H1 (cell line): ENCODE results near the gene ACOD1. TPM values are rescaled to one million over a fixed set of nuclear protein-coding genes. Genes with fewer than 3 reads are reported as not detected.

ENCODE experiments used
- CTCF ChIA-PET: fragments of 300-600 bp; sonication (Branson Sonifier 250); formaldehyde crosslinking; loops from one replicate; lab custom pipeline; 2021; ENCODE audit not compliant: partially characterized antibody; lab: Charles Lee
- POLR2A ChIA-PET: fragments of 300-600 bp; sonication (Branson Sonifier 250); formaldehyde crosslinking; loops from one replicate; lab custom pipeline; 2021; ENCODE audit warnings: inconsistent platforms; ENCODE audit not compliant: partially characterized antibody; lab: Charles Lee
- DNase-seq, 2 experiments: peaks; one replicate each; pipeline versions ENCODE4 v3.0.0 to v3.0.0-alpha.2; 2010 to 2022; ENCODE audit warnings: low spot score in 2 of 2, low read depth in 1 of 2, mixed read lengths in 1 of 2
- FAIRE-seq: peaks from 2 replicates; lab custom pipeline; 2011; peaks lifted over from hg19 to GRCh38; lab: Jason Lieb, UNC
- H2AFZ ChIP-seq: 2 replicates; pipeline ENCODE4 v1.8.1; 2012; ENCODE audit warnings: low read length, inconsistent platforms
- H2AK5ac ChIP-seq: 2 replicates; pipeline ENCODE4 v1.6.1; 2013; ENCODE audit warnings: low read depth, low read length
- H2BK120ac ChIP-seq: replicated peaks from 2 replicates; pipeline ENCODE3; 2013; ENCODE audit warnings: low read depth, low read length, inconsistent platforms
- H2BK12ac ChIP-seq: 2 replicates; pipeline ENCODE4 v1.6.1; 2013; ENCODE audit warnings: low read depth, low read length
- H2BK15ac ChIP-seq: 2 replicates; pipeline ENCODE4 v1.6.1; 2013; ENCODE audit warnings: low read length
- H2BK20ac ChIP-seq: 2 replicates; pipeline ENCODE4 v1.6.1; 2013; ENCODE audit warnings: low read length
- H2BK5ac ChIP-seq: 2 replicates; pipeline ENCODE4 v1.6.1; 2013; ENCODE audit warnings: low read depth, low read length
- H3K14ac ChIP-seq: 2 replicates; pipeline ENCODE4 v1.6.1; 2013; ENCODE audit warnings: inconsistent platforms; ENCODE audit not compliant: insufficient read length
- H3K18ac ChIP-seq: 2 replicates; pipeline ENCODE4 v1.6.1; 2013; ENCODE audit warnings: low read length; ENCODE audit errors: extremely low read depth
- H3K23ac ChIP-seq: 2 replicates; pipeline ENCODE4 v1.6.1; 2013; ENCODE audit warnings: inconsistent platforms; ENCODE audit not compliant: insufficient read length
- H3K23me2 ChIP-seq: 2 replicates; pipeline ENCODE4 v1.6.1; 2013; ENCODE audit warnings: low read depth, low read length
- H3K27ac ChIP-seq: 2 replicates; pipeline ENCODE4 v1.6.1; 2011; ENCODE audit warnings: low read depth, low read length, inconsistent platforms
- H3K27me3 ChIP-seq, 4 experiments: replicated peaks in 1 of 4; 1 replicate in 1 of 4; 2 replicates in 3 of 4; pipeline versions ENCODE4 v1.6.1 to v1.8.1; 2011 to 2013; ENCODE audit warnings: low read length in 3 of 4, mild to moderate bottlenecking in 3 of 4, inconsistent platforms in 2 of 4, mixed read lengths in 2 of 4, moderate library complexity in 1 of 4; ENCODE audit not compliant: control insufficient read depth in 3 of 4, insufficient read depth in 3 of 4; ENCODE audit errors: extremely low read depth in 1 of 4
- H3K36me3 ChIP-seq, 4 experiments: 2 replicates each; pipeline versions ENCODE4 v1.6.1 to v1.8.1; 2011 to 2013; ENCODE audit warnings: mild to moderate bottlenecking in 4 of 4, low read length in 3 of 4, moderate library complexity in 2 of 4, control low read depth in 1 of 4, inconsistent platforms in 1 of 4; ENCODE audit not compliant: insufficient read depth in 4 of 4, control insufficient read depth in 2 of 4
- H3K4ac ChIP-seq: replicated peaks from 2 replicates; pipeline ENCODE3; 2013; ENCODE audit warnings: low read length, low read depth, mixed read lengths, inconsistent platforms; ENCODE audit not compliant: insufficient read length
- H3K4me1 ChIP-seq, 4 experiments: replicated peaks in 1 of 4; 1 replicate in 1 of 4; 2 replicates in 3 of 4; pipeline versions ENCODE4 v1.6.1 to v1.8.1; 2011 to 2013; ENCODE audit warnings: low read length in 3 of 4, inconsistent platforms in 2 of 4, mixed read lengths in 1 of 4; ENCODE audit not compliant: insufficient read depth in 4 of 4, control insufficient read depth in 3 of 4
- H3K4me2 ChIP-seq, 2 experiments: 2 replicates each; pipeline versions ENCODE4 v1.6.1 to v1.8.1; 2011 to 2013; ENCODE audit warnings: low read depth in 2 of 2, low read length in 2 of 2, control low read depth in 1 of 2, inconsistent platforms in 1 of 2, mild to moderate bottlenecking in 1 of 2; ENCODE audit not compliant: insufficient read depth in 1 of 2
- H3K4me3 ChIP-seq, 4 experiments: fragments of 200-600, 300-600 bp in 1 of 4; sonication (generic), shearing (Covaris generic), sonication (Bioruptor Twin) in 1 of 4; 2 replicates each; pipeline versions ENCODE4 v1.5.1 to v1.8.1; 2011 to 2016; ENCODE audit warnings: low read length in 4 of 4, low read depth in 3 of 4, control low read depth in 2 of 4, inconsistent platforms in 2 of 4, mild to moderate bottlenecking in 2 of 4, mixed read lengths in 1 of 4, moderate library complexity in 1 of 4; ENCODE audit not compliant: insufficient read depth in 2 of 4; ENCODE audit errors: extremely low read depth in 1 of 4
- H3K56ac ChIP-seq: replicated peaks from 2 replicates; pipeline ENCODE3; 2013; ENCODE audit warnings: low read depth, mild to moderate bottlenecking, mixed read lengths, low read length, inconsistent platforms; ENCODE audit not compliant: insufficient read length
- H3K79me1 ChIP-seq: 2 replicates; pipeline ENCODE4 v1.6.1; 2013; ENCODE audit warnings: low read depth, low read length, control low read depth
- H3K79me2 ChIP-seq, 2 experiments: 2 replicates each; pipeline versions ENCODE4 v1.6.1 to v1.8.1; 2012 to 2013; ENCODE audit warnings: low read length in 2 of 2, mild to moderate bottlenecking in 2 of 2, inconsistent platforms in 1 of 2; ENCODE audit not compliant: insufficient read depth in 2 of 2, control insufficient read depth in 1 of 2
- H3K9ac ChIP-seq, 4 experiments: replicated peaks in 1 of 4; 1 replicate in 1 of 4; 2 replicates in 3 of 4; pipeline versions ENCODE4 v1.6.1 to v1.8.1; 2011 to 2013; ENCODE audit warnings: low read depth in 3 of 4, low read length in 3 of 4, control low read depth in 2 of 4, mild to moderate bottlenecking in 2 of 4, moderate library complexity in 2 of 4, inconsistent platforms in 1 of 4; ENCODE audit errors: extremely low read depth in 1 of 4
- H3K9me3 ChIP-seq, 2 experiments: 2 replicates each; pipeline versions ENCODE4 v1.6.1 to v1.8.1; 2012 to 2013; ENCODE audit warnings: mild to moderate bottlenecking in 2 of 2, moderate library complexity in 2 of 2, control low read depth in 1 of 2, inconsistent platforms in 1 of 2, low read depth in 1 of 2, low read length in 1 of 2, mixed read lengths in 1 of 2; ENCODE audit not compliant: insufficient read depth in 2 of 2
- H4K20me1 ChIP-seq, 2 experiments: replicated peaks in 1 of 2; 2 replicates each; pipeline versions ENCODE3 to v1.8.1; 2011 to 2013; ENCODE audit warnings: inconsistent platforms in 2 of 2, low read length in 2 of 2, mild to moderate bottlenecking in 1 of 2; ENCODE audit not compliant: insufficient read depth in 2 of 2, control insufficient read depth in 1 of 2
- H4K5ac ChIP-seq: 2 replicates; pipeline ENCODE4 v1.6.1; 2013; ENCODE audit warnings: low read length, low read depth, mixed read lengths, inconsistent platforms; ENCODE audit not compliant: insufficient read length
- H4K8ac ChIP-seq: 2 replicates; pipeline ENCODE4 v1.8.0; 2013; ENCODE audit warnings: mild to moderate bottlenecking, moderate library complexity, low read length, inconsistent platforms; ENCODE audit not compliant: insufficient read depth; ENCODE audit errors: extremely low read depth
- H4K91ac ChIP-seq: replicated peaks from 2 replicates; pipeline ENCODE3; 2013; ENCODE audit warnings: low read length, mixed read lengths, inconsistent platforms; ENCODE audit not compliant: insufficient read length
- BCL11A ChIP-seq, 2 experiments: IDR thresholded peaks; one replicate each; pipeline ENCODE4 v1.6.1; 2011; ENCODE audit warnings: low read depth in 2 of 2, low read length in 2 of 2, mild to moderate bottlenecking in 2 of 2
- HDAC2 ChIP-seq, 2 experiments: fragments of 300-600 bp in 1 of 2; sonication (generic) in 1 of 2; IDR thresholded peaks; 2 replicates each; pipeline ENCODE4 v1.6.1; 2011 to 2012; ENCODE audit warnings: low read depth in 2 of 2, low read length in 2 of 2, mild to moderate bottlenecking in 2 of 2, moderate library complexity in 2 of 2, borderline replicate concordance in 1 of 2, inconsistent platforms in 1 of 2
- PHF8 ChIP-seq: fragments of 200-600 bp; sonication (generic); conservative IDR thresholded peaks from 2 replicates; pipeline ENCODE4 v1.7.1; 2012; ENCODE audit warnings: low read depth, mild to moderate bottlenecking, inconsistent platforms, low read length, moderate library complexity
- SAP30 ChIP-seq: fragments of 300-600 bp; sonication (generic); IDR thresholded peaks from 2 replicates; pipeline ENCODE4 v1.7.1; 2012; ENCODE audit warnings: low read length, moderate library complexity, mild to moderate bottlenecking, inconsistent platforms; ENCODE audit not compliant: insufficient read depth, insufficient replicate concordance
- SP4 ChIP-seq: IDR thresholded peaks from 2 replicates; pipeline ENCODE4 v1.6.1; 2012; ENCODE audit warnings: low read length, inconsistent platforms
- SUZ12 ChIP-seq: fragments of 200-600 bp; sonication (generic); IDR thresholded peaks from 2 replicates; pipeline ENCODE4 v1.6.1; 2012; ENCODE audit warnings: mild to moderate bottlenecking, inconsistent platforms, low read length, moderate library complexity, mixed read lengths
- TCF12 ChIP-seq: IDR thresholded peaks from 2 replicates; pipeline ENCODE4 v1.6.1; 2011; ENCODE audit warnings: low read depth, mild to moderate bottlenecking, low read length
- TEAD4 ChIP-seq: IDR thresholded peaks from 2 replicates; pipeline ENCODE4 v1.6.1; 2012; ENCODE audit warnings: low read depth, low read length, inconsistent platforms, mixed read lengths
- WGBS, 2 experiments: shearing (Covaris generic) in 1 of 2; methylation state at CpG; one replicate each; pipeline versions ENCODE4 v1.1.6 to v1.1.7; 2013 to 2015; ENCODE audit warnings: low lambda C conversion rate in 2 of 2, mixed read lengths in 2 of 2, inconsistent platforms in 1 of 2, low coverage in 1 of 2, missing lambda C conversion rate in 1 of 2; ENCODE audit not compliant: insufficient replicate concordance in 2 of 2, insufficient coverage in 1 of 2, insufficient read length in 1 of 2; ENCODE audit errors: extremely low coverage in 1 of 2, missing lambda C conversion rate in 1 of 2; 5-methylcytosine and 5-hydroxymethylcytosine counted together
- polyA plus RNA-seq, 7 experiments: library from polyadenylated mRNA; depleted of rRNA in 3 of 7; stranded (reverse) in 5 of 7; unstranded in 2 of 7; fragments of >200 nt in 5 of 7; fragments of 200-250 nt in 2 of 7; gene quantifications; 1 replicate in 5 of 7; 2 replicates in 1 of 7; 4 replicates in 1 of 7; pipeline versions ENCODE4 v1.2.1 to v1.2.3, GENCODE V29; 2011 to 2013; ENCODE audit warnings: missing spikeins in 2 of 7, mixed read lengths in 2 of 7
- total RNA-seq: library from RNA; stranded (reverse); fragmentation: NEBNext Ultra II Directional; extraction: Animal tissue kit (Norgen Biotek cat#: 25700); gene quantifications from 2 replicates; pipeline ENCODE4 v1.2.1, GENCODE V29; 2021

Gene ACOD1
- total and polyA plus RNA-seq, 2 of the 8 experiments (the other 6 are each of a cell fraction or from before 2014, with no cell fraction given) = not detected

GRCh38 chr13:77000475-77000874 is 52.2 kb downstream of the ACOD1 start:
- no peaks in the 10 kb centered on the region for H4K20me1 ChIP-seq
- no peak overlapping the region for H4K8ac ChIP-seq
- no peak overlapping the region for H4K5ac ChIP-seq
- H2AK5ac ChIP-seq = no peak overlapping the region
- ChIA-PET POLR2A (interaction anchor here (1.5 to 1.6 kb wide), 2 partner anchors 8 to 12 kb away, joined by 4 to 8 read pairs; partner anchors contain the start of gene CLN5), CTCF (interaction anchor here (1.0 to 4.7 kb wide), 5 partner anchors 9 to 55 kb away, joined by 3 to 21 read pairs (median 8); no protein-coding TSS in a partner anchor)
- H3K4ac ChIP-seq = no peak overlapping the region
- H3K27me3 ChIP-seq = no peaks in the 10 kb centered on the region
- no peak overlapping the region for H2BK15ac ChIP-seq
- no peaks in the 10 kb centered on the region for H3K23me2 ChIP-seq
- FAIRE-seq (no peak), DNase-seq (no peak)
- H2BK12ac ChIP-seq = no peak overlapping the region
- no peak overlapping the region for H2AFZ ChIP-seq
- peaks cover 3 to 15% (median 7%) of the 10 kb centered on the region in 4 experiments; a peak in 6 of 8 replicates for H3K36me3 ChIP-seq
- no peak overlapping the region for H3K4me2 ChIP-seq
- no peak overlapping the region for H3K27ac ChIP-seq
- H3K18ac ChIP-seq = no peak overlapping the region
- no peaks in the 10 kb centered on the region for H3K9me3 ChIP-seq
- H3K9ac ChIP-seq = no peak overlapping the region
- H4K91ac ChIP-seq = no peak overlapping the region
- H3K79me1 ChIP-seq = no peaks in the 10 kb centered on the region; the same call in 1 of the 2 replicates
- H3K14ac ChIP-seq = no peak overlapping the region
- no peaks in the 10 kb centered on the region for H3K79me2 ChIP-seq
- WGBS, 2 experiments = 90% methylated on average over 1 of the region's 1 CpG; no CpG with 5 or more reads in 1 of the 2 experiments
- no peak for TF ChIP-seq SUZ12
- no peak for TF ChIP-seq SP4
- no peak for TF ChIP-seq TCF12
- no peak for TF ChIP-seq SAP30
- TF ChIP-seq BCL11A (IDR thresholded peaks at IDR 0.05; ENCODE audit: low read depth in 2 of 2, low read length in 2 of 2) = no peak
- no peak for TF ChIP-seq PHF8
- no peak for TF ChIP-seq HDAC2 (IDR thresholded peaks at IDR 0.05; ENCODE audit: borderline replicate concordance in 1 of 2, low read depth in 2 of 2, low read length in 2 of 2)
- TF ChIP-seq TEAD4 = no peak
- H2BK20ac ChIP-seq = no peak overlapping the region
- no peak overlapping the region for H2BK120ac ChIP-seq
- no peak overlapping the region for H3K23ac ChIP-seq
- H2BK5ac ChIP-seq = no peak overlapping the region
- H3K4me1 ChIP-seq = no peaks in the 10 kb centered on the region
- no peak overlapping the region for H3K4me3 ChIP-seq
- H3K56ac ChIP-seq = no peak overlapping the region
